Measurements from ENCODE around the gene U2AF1L4.

U2AF1L4 gene

GRCh38 chr19:35712567-35713505 is 32.4 kb downstream of the U2AF1L4 start:
- no peak overlapping the region for H3K9ac ChIP-seq (ENCODE audit: low read length in 5 of 5)
- H3K27me3 ChIP-seq (ENCODE audit: control insufficient read depth in 5 of 5, insufficient read depth in 4 of 5, low read length in 5 of 5) = peaks cover 0 to 5% (median 0%) of the 10 kb centered on the region in 5 donors
- no peak overlapping the region for H3K4me3 ChIP-seq (ENCODE audit: low read depth in 1 of 5, low read length in 5 of 5)
- no peak overlapping the region for H3K27ac ChIP-seq (ENCODE audit: low read depth, low read length)
- peaks cover 0 to 20% (median 14%) of the 10 kb centered on the region in 5 donors for H3K4me1 ChIP-seq (ENCODE audit: control insufficient read depth in 5 of 5, insufficient read depth in 5 of 5, low read length in 5 of 5)
- H3K9me3 ChIP-seq (ENCODE audit: control insufficient read depth in 5 of 5, low read length in 5 of 5) = no peaks in the 10 kb centered on the region
- no peaks in the 10 kb centered on the region for H3K36me3 ChIP-seq (ENCODE audit: control insufficient read depth in 5 of 5, insufficient read depth in 5 of 5, low read length in 5 of 5)

- no peaks in the 10 kb centered on the region for H3K36me3 ChIP-seq (ENCODE audit: control insufficient read depth in 5 of 5, insufficient read depth in 5 of 5, low read length in 5 of 5)
- H3K27ac ChIP-seq (ENCODE audit: low read depth, low read length) = no peak overlapping the region
- H3K4me3 ChIP-seq (ENCODE audit: low read depth in 1 of 5, low read length in 5 of 5) = no peak overlapping the region
- H3K4me1 ChIP-seq (ENCODE audit: control insufficient read depth in 5 of 5, insufficient read depth in 5 of 5, low read length in 5 of 5) = peaks cover 0 to 7% (median 6%) of the 10 kb centered on the region in 5 donors
- peaks cover 0 to 5% (median 0%) of the 10 kb centered on the region in 5 donors for H3K27me3 ChIP-seq (ENCODE audit: control insufficient read depth in 5 of 5, insufficient read depth in 4 of 5, low read length in 5 of 5)
- no peaks in the 10 kb centered on the region for H3K9me3 ChIP-seq (ENCODE audit: control insufficient read depth in 5 of 5, low read length in 5 of 5)
- H3K9ac ChIP-seq (ENCODE audit: low read length in 5 of 5) = no peak overlapping the region
Observed at GRCh38 chr19:35710784-35711723, 34.2 kb downstream of the U2AF1L4 start.

GRCh38 chr19:35708391-35708790 is 36.8 kb downstream of the U2AF1L4 start:
- H3K4me1 ChIP-seq (ENCODE audit: control insufficient read depth in 5 of 5, insufficient read depth in 5 of 5, low read length in 5 of 5) = no peaks in the 10 kb centered on the region
- no peaks in the 10 kb centered on the region for H3K36me3 ChIP-seq (ENCODE audit: control insufficient read depth in 5 of 5, insufficient read depth in 5 of 5, low read length in 5 of 5)
- H3K27me3 ChIP-seq (ENCODE audit: control insufficient read depth in 5 of 5, insufficient read depth in 4 of 5, low read length in 5 of 5) = peaks cover 0 to 9% (median 5%) of the 10 kb centered on the region in 5 donors
- H3K4me3 ChIP-seq (ENCODE audit: low read depth in 1 of 5, low read length in 5 of 5) = no peak overlapping the region
- H3K9me3 ChIP-seq (ENCODE audit: control insufficient read depth in 5 of 5, low read length in 5 of 5) = no peaks in the 10 kb centered on the region
- H3K27ac ChIP-seq (ENCODE audit: low read depth, low read length) = no peak overlapping the region
- no peak overlapping the region for H3K9ac ChIP-seq (ENCODE audit: low read length in 5 of 5)

DNA sequence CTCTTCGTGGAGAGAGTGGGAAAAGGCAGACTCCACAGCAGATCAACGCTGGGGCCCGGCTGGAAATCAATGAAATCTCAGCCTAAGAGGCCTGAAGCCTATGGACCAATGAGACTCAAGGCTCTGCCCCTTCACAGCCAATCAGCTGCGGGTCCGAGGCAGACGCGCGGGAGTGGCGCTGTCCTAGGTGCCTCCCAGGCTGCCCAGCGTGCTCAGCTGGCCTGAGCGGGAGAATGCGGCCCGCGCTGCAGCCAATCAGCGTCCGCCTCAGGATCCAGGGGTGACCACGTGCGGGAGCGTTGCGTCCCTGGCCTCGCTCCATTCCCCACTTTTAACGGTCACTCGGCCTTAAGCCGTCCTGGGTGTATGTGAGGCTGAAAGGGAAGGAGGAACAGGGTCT is 41.0 kb downstream of the U2AF1L4 start, which contains the start of gene ZBTB32:
Gene ZBTB32 (plus strand): TSS at position 341 of the 400 bp plus-strand sequence. CDS start 10,069 bp downstream, outside the sequence.
- no peak within 1 kb of the TSS for H3K9ac ChIP-seq (ENCODE audit: low read length in 5 of 5)
- peaks cover 0 to 9% (median 4%) of the 10 kb centered on the region in 5 donors for H3K27me3 ChIP-seq (ENCODE audit: control insufficient read depth in 5 of 5, insufficient read depth in 4 of 5, low read length in 5 of 5)
- peaks cover 2 to 16% (median 10%) of the 10 kb centered on the region in 5 donors for H3K4me1 ChIP-seq (ENCODE audit: control insufficient read depth in 5 of 5, insufficient read depth in 5 of 5, low read length in 5 of 5)
- H3K36me3 ChIP-seq (ENCODE audit: control insufficient read depth in 5 of 5, insufficient read depth in 5 of 5, low read length in 5 of 5) = no peaks in the 10 kb centered on the region
- no peak within 1 kb of the TSS for H3K4me3 ChIP-seq (ENCODE audit: low read depth in 1 of 5, low read length in 5 of 5)
- H3K27ac ChIP-seq (ENCODE audit: low read depth, low read length) = no peak within 1 kb of the TSS
- H3K9me3 ChIP-seq (ENCODE audit: control insufficient read depth in 5 of 5, low read length in 5 of 5) = no peaks in the 10 kb centered on the region

- H3K4me1 ChIP-seq (ENCODE audit: control insufficient read depth in 5 of 5, insufficient read depth in 5 of 5, low read length in 5 of 5) = peaks cover 2 to 16% (median 10%) of the 10 kb centered on the region in 5 donors
- H3K9me3 ChIP-seq (ENCODE audit: control insufficient read depth in 5 of 5, low read length in 5 of 5) = no peaks in the 10 kb centered on the region
- H3K27me3 ChIP-seq (ENCODE audit: control insufficient read depth in 5 of 5, insufficient read depth in 4 of 5, low read length in 5 of 5) = peaks cover 0 to 8% (median 4%) of the 10 kb centered on the region in 5 donors
- no peaks in the 10 kb centered on the region for H3K36me3 ChIP-seq (ENCODE audit: control insufficient read depth in 5 of 5, insufficient read depth in 5 of 5, low read length in 5 of 5)
- no peak overlapping the region for H3K4me3 ChIP-seq (ENCODE audit: low read depth in 1 of 5, low read length in 5 of 5)
- H3K27ac ChIP-seq (ENCODE audit: low read depth, low read length) = no peak overlapping the region
- H3K9ac ChIP-seq (ENCODE audit: low read length in 5 of 5) = no peak overlapping the region
Observed at GRCh38 chr19:35703343-35703742, 41.9 kb downstream of the U2AF1L4 start.

- H3K9ac ChIP-seq (ENCODE audit: low read length in 5 of 5) = peak overlapping the region; percentile 35 to 82 (median 74)
- no peaks in the 10 kb centered on the region for H3K9me3 ChIP-seq (ENCODE audit: control insufficient read depth in 5 of 5, low read length in 5 of 5)
- peak overlapping the region; percentile 72 to 97 (median 85) for H3K4me3 ChIP-seq (ENCODE audit: low read depth in 1 of 5, low read length in 5 of 5)
- no peaks in the 10 kb centered on the region for H3K36me3 ChIP-seq (ENCODE audit: control insufficient read depth in 5 of 5, insufficient read depth in 5 of 5, low read length in 5 of 5)
- peaks cover 0 to 5% (median 4%) of the 10 kb centered on the region in 5 donors for H3K27me3 ChIP-seq (ENCODE audit: control insufficient read depth in 5 of 5, insufficient read depth in 4 of 5, low read length in 5 of 5)
- no peak overlapping the region for H3K27ac ChIP-seq (ENCODE audit: low read depth, low read length)
- peaks cover 2 to 16% (median 10%) of the 10 kb centered on the region in 5 donors for H3K4me1 ChIP-seq (ENCODE audit: control insufficient read depth in 5 of 5, insufficient read depth in 5 of 5, low read length in 5 of 5)
Observed at GRCh38 chr19:35702223-35703012, 42.8 kb downstream of the U2AF1L4 start.

- H3K27me3 ChIP-seq (ENCODE audit: control insufficient read depth in 5 of 5, insufficient read depth in 4 of 5, low read length in 5 of 5) = no peaks in the 10 kb centered on the region
- peaks cover 0 to 4% (median under 1%) of the 10 kb centered on the region in 5 donors for H3K4me1 ChIP-seq (ENCODE audit: control insufficient read depth in 5 of 5, insufficient read depth in 5 of 5, low read length in 5 of 5)
- H3K4me3 ChIP-seq (ENCODE audit: low read depth in 1 of 5, low read length in 5 of 5) = no peak overlapping the region
- H3K9ac ChIP-seq (ENCODE audit: low read length in 5 of 5) = no peak overlapping the region
- no peak overlapping the region for H3K27ac ChIP-seq (ENCODE audit: low read depth, low read length)
- no peaks in the 10 kb centered on the region for H3K36me3 ChIP-seq (ENCODE audit: control insufficient read depth in 5 of 5, insufficient read depth in 5 of 5, low read length in 5 of 5)
- peaks cover 0 to 4% (median 0%) of the 10 kb centered on the region in 5 donors for H3K9me3 ChIP-seq (ENCODE audit: control insufficient read depth in 5 of 5, low read length in 5 of 5)
Observed at GRCh38 chr19:35696835-35697234, 48.4 kb downstream of the U2AF1L4 start.

DNA sequence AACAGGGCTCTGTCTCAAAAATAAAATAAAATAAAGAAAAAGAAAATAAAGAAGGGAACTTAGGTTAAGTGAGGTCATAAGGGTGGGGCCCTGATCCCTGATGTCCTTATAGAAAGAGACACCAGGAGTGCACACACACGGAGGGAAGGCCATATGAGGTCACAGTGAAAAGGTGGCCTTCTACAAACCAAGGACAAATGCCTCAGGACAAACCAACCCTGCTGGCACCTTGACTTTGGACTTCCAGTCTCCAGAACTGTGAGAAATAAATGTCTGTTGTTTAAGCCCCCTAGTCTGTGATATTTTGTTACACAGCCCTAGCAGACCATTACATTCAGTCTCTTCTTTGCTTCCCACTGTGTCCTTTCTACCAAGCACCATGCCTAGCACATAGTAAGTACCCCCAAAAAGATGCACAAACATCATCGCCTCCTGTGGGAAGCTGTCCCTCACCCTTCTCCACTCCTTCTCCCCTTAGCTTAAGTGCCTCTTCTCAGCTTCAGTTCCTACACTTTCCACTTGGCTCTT is 49.3 kb downstream of the U2AF1L4 start:
- no peak overlapping the region for H3K4me3 ChIP-seq (ENCODE audit: low read depth in 1 of 5, low read length in 5 of 5)
- H3K4me1 ChIP-seq (ENCODE audit: control insufficient read depth in 5 of 5, insufficient read depth in 5 of 5, low read length in 5 of 5) = peaks cover 0 to 3% (median 0%) of the 10 kb centered on the region in 5 donors
- peaks cover 0 to 4% (median 0%) of the 10 kb centered on the region in 5 donors for H3K9me3 ChIP-seq (ENCODE audit: control insufficient read depth in 5 of 5, low read length in 5 of 5)
- H3K27ac ChIP-seq (ENCODE audit: low read depth, low read length) = no peak overlapping the region
- no peak overlapping the region for H3K9ac ChIP-seq (ENCODE audit: low read length in 5 of 5)
- no peaks in the 10 kb centered on the region for H3K36me3 ChIP-seq (ENCODE audit: control insufficient read depth in 5 of 5, insufficient read depth in 5 of 5, low read length in 5 of 5)
- H3K27me3 ChIP-seq (ENCODE audit: control insufficient read depth in 5 of 5, insufficient read depth in 4 of 5, low read length in 5 of 5) = no peaks in the 10 kb centered on the region
